ENCODE results near the gene ADAM12. TPM values are rescaled to one million over a fixed set of nuclear protein-coding genes. Genes with fewer than 3 reads are reported as not detected.
"Not testable (repeated sequence)": the region's sequence is repeated elsewhere in the genome, so short reads cannot be mapped to it uniquely, and the experiment has no call there.

Gene ADAM12
- total RNA-seq, 4 donors from 2014 or later: under 0.01 to 60.8 (median 0.64) TPM; not detected in 1

DNA sequence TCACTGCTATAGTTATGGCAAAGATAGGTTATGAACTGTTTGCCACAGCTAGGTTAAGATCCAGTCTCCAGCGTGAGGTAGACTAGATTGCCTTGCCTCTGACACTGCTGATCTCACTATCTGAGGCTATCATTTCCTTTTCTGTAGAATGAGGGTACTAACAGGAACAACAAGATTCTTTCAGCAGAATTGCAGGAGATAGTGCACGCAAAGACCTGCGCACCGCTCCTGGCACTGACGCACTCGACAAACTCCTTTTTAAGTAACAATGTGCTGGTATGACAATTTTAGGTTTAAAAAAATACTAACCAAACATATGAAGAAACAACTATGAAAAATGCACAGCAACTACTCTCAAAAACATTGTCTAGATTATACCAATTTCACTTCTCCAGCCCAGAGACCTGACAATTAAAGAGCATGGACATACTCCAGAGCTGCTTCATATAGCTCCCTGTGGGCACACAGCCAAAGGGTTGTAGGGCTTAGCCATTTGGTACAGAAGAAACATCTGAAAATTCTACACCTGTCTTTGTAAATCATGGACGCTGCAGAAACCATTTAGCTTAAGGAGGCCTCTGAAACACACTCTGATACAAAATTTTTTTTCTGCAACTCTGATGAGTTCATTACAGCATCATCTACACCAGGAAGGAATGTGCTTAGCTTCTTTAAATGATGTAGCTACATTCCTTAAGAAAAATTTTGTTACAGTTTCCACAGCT, 7.8 kb downstream of the ADAM12 start:
- TF ChIP-seq, protein P1, sequence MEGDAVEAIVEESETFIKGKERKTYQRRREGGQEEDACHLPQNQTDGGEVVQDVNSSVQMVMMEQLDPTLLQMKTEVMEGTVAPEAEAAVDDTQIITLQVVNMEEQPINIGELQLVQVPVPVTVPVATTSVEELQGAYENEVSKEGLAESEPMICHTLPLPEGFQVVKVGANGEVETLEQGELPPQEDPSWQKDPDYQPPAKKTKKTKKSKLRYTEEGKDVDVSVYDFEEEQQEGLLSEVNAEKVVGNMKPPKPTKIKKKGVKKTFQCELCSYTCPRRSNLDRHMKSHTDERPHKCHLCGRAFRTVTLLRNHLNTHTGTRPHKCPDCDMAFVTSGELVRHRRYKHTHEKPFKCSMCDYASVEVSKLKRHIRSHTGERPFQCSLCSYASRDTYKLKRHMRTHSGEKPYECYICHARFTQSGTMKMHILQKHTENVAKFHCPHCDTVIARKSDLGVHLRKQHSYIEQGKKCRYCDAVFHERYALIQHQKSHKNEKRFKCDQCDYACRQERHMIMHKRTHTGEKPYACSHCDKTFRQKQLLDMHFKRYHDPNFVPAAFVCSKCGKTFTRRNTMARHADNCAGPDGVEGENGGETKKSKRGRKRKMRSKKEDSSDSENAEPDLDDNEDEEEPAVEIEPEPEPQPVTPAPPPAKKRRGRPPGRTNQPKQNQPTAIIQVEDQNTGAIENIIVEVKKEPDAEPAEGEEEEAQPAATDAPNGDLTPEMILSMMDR (IDR thresholded peaks at IDR 0.05): no peak
- no peak for TF ChIP-seq POLR2A (IDR thresholded peaks at IDR 0.05)
- Histone ChIP-seq H3K9me3 (no peaks in the 10 kb centered on the region), H3K36me3 (no peaks in the 10 kb centered on the region), H3K4me3 (no peak overlapping the region), H3K4me1 (no peaks in the 10 kb centered on the region), H3K27ac (no peak overlapping the region), H3K27me3 (no peaks in the 10 kb centered on the region)
- no peak for DNase-seq
- intact Hi-C loops (cut with DNase I; ENCODE audit: low total_unique reads): loop anchor here (10.0 kb wide), 1 partner anchor 396 kb away; no protein-coding TSS in a partner anchor

DNA sequence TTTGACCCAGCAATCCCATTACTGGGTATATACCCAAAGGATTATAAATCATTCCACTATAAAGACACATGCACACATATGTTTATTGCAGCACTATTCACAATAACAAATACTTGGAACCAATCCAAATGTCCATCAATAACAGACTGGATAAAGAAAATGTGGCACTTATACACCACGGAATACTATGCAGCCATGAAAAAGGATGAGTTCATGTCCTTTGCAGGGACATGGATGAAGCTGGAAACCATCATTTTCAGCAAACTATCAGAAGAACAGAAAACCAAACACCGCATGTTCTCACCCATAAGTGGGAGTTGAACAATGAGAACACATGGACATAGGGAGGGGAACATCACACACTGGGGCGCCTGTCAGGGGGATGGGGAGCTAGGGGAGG, 9.1 kb downstream of the ADAM12 start:
- H3K27me3 ChIP-seq; H3K9me3 ChIP-seq; H3K4me1 ChIP-seq; H3K4me3 ChIP-seq; intact Hi-C loops (cut with DNase I; ENCODE audit: low total_unique reads); H3K36me3 ChIP-seq; H3K27ac ChIP-seq; DNase-seq: not testable (repeated sequence)

DNA sequence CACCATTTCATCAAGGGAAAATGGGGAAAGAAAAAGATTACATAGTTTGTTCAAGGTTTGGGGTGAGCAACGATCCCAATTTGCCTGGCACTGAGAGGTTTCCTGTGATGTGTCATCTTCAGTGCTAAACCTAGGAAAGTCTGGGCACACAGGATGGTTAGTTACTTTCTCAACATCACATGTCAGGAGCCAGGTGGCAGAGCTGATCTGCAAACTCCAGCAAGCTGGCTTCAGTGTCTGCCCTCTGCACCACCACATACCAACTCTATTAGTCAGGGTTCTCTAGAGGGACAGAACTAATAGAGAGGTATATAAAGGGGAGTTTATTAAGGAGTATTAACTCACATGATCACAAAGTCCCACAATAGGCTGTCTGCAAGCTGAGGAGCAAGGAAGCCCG, 11.3 kb downstream of the ADAM12 start:
- H3K4me1 ChIP-seq: no peaks in the 10 kb centered on the region
- no peak overlapping the region for H3K27ac ChIP-seq
- H3K4me3 ChIP-seq: no peak overlapping the region
- no peaks in the 10 kb centered on the region for H3K9me3 ChIP-seq
- no peaks in the 10 kb centered on the region for H3K27me3 ChIP-seq
- no peaks in the 10 kb centered on the region for H3K36me3 ChIP-seq
- intact Hi-C loops (cut with DNase I; ENCODE audit: low total_unique reads): no loop called here
- no peak for DNase-seq
- no peak for TF ChIP-seq POLR2A (IDR thresholded peaks at IDR 0.05)
- TF ChIP-seq, protein P1 (IDR thresholded peaks at IDR 0.05): no peak

DNA sequence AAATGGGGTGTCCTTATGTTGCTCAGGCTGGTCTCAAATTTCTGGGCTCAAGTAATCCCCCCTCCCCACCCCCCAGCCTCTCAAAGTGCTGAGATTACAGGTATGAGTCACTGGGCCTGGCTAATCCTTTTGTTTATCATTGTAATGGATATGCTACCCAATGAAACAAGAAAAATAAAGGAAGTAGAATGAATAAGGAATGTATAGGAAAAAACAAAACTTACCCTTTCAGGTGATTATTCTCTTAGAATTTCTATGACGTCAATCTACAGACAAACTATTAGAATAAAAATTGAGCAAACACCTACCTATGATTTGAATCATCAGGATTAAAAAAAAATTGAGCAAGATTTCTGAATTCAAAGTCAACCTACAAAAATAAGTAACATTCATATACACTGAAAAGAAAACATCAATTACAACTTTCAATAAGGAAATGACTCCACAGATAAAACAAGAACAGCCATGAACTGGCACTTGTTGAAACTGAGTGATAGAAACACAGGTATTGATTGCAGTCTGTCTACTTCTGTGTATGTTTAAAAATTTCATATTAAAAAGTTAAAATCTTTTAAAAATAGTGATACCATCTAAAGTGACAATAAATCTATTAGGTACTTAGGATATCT, 12.2 kb downstream of the ADAM12 start:
- H3K9me3 ChIP-seq: no peaks in the 10 kb centered on the region
- H3K4me1 ChIP-seq: no peaks in the 10 kb centered on the region
- TF ChIP-seq POLR2A (IDR thresholded peaks at IDR 0.05): no peak
- TF ChIP-seq, protein P1 (IDR thresholded peaks at IDR 0.05): no peak
- H3K36me3 ChIP-seq: no peaks in the 10 kb centered on the region
- H3K27ac ChIP-seq: no peak overlapping the region
- no peak overlapping the region for H3K4me3 ChIP-seq
- H3K27me3 ChIP-seq: no peaks in the 10 kb centered on the region
- intact Hi-C loops (cut with DNase I; ENCODE audit: low total_unique reads): no loop called here
- no peak for DNase-seq

DNA sequence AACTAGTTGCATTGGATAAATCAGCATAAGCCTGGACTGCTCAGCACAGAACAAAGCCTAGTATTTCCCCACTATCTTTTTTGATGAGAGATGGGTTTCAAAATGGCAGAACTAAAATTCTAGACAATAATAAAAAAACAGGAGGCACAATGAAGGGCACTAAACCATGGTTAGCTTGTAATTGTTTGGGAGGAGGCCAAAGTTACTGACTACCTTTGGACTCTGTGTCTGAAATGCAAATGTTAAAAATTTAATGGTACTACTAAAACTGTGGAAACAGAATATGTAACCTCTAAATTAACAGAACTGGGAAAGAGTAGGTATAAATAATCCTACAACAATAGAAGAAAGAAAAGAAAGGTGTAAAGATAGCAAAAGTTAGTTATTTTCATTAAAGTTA, 13.0 kb downstream of the ADAM12 start:
- intact Hi-C loops (cut with DNase I; ENCODE audit: low total_unique reads): no loop called here
- DNase-seq: no peak
- Histone ChIP-seq H3K9me3 (no peaks in the 10 kb centered on the region), H3K36me3 (no peaks in the 10 kb centered on the region), H3K4me1 (no peaks in the 10 kb centered on the region), H3K27ac (no peak overlapping the region), H3K27me3 (no peaks in the 10 kb centered on the region), H3K4me3 (no peak overlapping the region)
- TF ChIP-seq POLR2A (IDR thresholded peaks at IDR 0.05): no peak
- TF ChIP-seq, protein P1 (IDR thresholded peaks at IDR 0.05): no peak

Data from uterus (tissue), 4 donors.